Measurements from ENCODE around the gene ZNF740.

ZNF740 gene

DNA sequence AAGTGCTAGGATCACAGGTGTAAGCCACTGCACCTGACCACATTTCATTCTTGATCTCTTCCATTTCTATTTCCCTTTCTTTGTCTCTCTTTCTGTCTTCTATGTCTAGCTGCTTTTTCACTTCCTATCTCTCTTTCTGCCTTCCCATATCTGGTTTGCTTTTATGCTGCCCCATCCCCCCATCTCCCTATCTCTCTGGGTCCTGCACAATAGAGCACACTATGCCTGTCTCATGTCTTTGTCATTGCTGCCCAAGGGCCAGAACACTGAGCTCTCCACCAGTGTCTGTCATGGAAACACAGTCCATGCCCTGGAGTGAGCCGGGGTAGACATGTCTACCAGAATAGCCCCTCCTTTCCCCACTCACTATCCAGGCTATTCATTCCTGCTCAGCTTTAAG is 63.8 kb downstream of the ZNF740 start:
- in situ Hi-C loops (cut with HindIII; ENCODE audit: low sequenced_read_pairs), result no loop called here
- no peak overlapping the region for H3K4me3 ChIP-seq (ENCODE audit: low read depth, low read length)
- no peak for DNase-seq (ENCODE audit: low read depth)
- TF ChIP-seq, protein P1, sequence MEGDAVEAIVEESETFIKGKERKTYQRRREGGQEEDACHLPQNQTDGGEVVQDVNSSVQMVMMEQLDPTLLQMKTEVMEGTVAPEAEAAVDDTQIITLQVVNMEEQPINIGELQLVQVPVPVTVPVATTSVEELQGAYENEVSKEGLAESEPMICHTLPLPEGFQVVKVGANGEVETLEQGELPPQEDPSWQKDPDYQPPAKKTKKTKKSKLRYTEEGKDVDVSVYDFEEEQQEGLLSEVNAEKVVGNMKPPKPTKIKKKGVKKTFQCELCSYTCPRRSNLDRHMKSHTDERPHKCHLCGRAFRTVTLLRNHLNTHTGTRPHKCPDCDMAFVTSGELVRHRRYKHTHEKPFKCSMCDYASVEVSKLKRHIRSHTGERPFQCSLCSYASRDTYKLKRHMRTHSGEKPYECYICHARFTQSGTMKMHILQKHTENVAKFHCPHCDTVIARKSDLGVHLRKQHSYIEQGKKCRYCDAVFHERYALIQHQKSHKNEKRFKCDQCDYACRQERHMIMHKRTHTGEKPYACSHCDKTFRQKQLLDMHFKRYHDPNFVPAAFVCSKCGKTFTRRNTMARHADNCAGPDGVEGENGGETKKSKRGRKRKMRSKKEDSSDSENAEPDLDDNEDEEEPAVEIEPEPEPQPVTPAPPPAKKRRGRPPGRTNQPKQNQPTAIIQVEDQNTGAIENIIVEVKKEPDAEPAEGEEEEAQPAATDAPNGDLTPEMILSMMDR (IDR thresholded peaks at IDR 0.05; ENCODE audit: low read depth, low read length, missing control alignments), result no peak
